Sigmoid colon (tissue), 7 donors: ENCODE data around the gene OTOF. TPM values are rescaled to one million over a fixed set of nuclear protein-coding genes. Genes with fewer than 3 reads are reported as not detected.

Source experiments
- DNase-seq: peaks from one replicate; pipeline ENCODE4 v3.0.0-alpha.2; 2019
- H3K27ac ChIP-seq, 4 donors: fragments of 200-600 bp; sonication (generic); one replicate each; pipeline ENCODE4 v1.5.1; 2016 to 2019; ENCODE audit warnings: mild to moderate bottlenecking in 1 of 4
- H3K27me3 ChIP-seq, 3 donors: fragments of 200-600 bp; sonication (generic); one replicate each; pipeline ENCODE4 v1.5.1; 2019; ENCODE audit warnings: mild to moderate bottlenecking in 1 of 3
- H3K36me3 ChIP-seq, 4 donors: fragments of 200-600 bp; sonication (generic); one replicate each; pipeline ENCODE4 v1.5.1; 2016 to 2019
- H3K4me1 ChIP-seq, 4 donors: fragments of 200-600 bp; sonication (generic); one replicate each; pipeline ENCODE4 v1.5.1; 2017 to 2019
- H3K4me3 ChIP-seq, 4 donors: fragments of 200-600 bp; sonication (generic); one replicate each; pipeline ENCODE4 v1.5.1; 2017 to 2019; ENCODE audit warnings: mild to moderate bottlenecking in 2 of 4, moderate library complexity in 1 of 4
- H3K9me3 ChIP-seq, 4 donors: fragments of 200-600 bp in 3 of 4; sonication (generic) in 3 of 4; one replicate each; pipeline versions ENCODE4 v1.5.1 to v1.6.1; 2013 to 2019
- EP300 ChIP-seq, 4 donors: sonication (generic); formaldehyde crosslinking; IDR thresholded peaks; one replicate each; pipeline ENCODE4 v1.6.1; 2017; ENCODE audit warnings: antibody characterized with exemption in 4 of 4
- POLR2A ChIP-seq, 2 donors: fragments of 450-650 bp; IDR thresholded peaks; one replicate each; pipeline ENCODE4 v1.6.1; 2016; ENCODE audit warnings: antibody characterized with exemption in 2 of 2, mild to moderate bottlenecking in 2 of 2, moderate library complexity in 2 of 2
- POLR2AphosphoS5 ChIP-seq, 4 donors: sonication (generic); formaldehyde crosslinking; IDR thresholded peaks; one replicate each; pipeline ENCODE4 v1.6.1; 2017; ENCODE audit warnings: antibody characterized with exemption in 4 of 4
- WGBS, 2 donors: extraction: QIAGEN DNeasy Blood & Tissue Kit; methylation state at CpG; one replicate each; pipeline ENCODE4 v1.1.7; 2013; 5-methylcytosine and 5-hydroxymethylcytosine counted together
- intact Hi-C: fragments of 100-400 bp; cut with DNase I; formaldehyde crosslinking; loops from one replicate; pipeline ENCODE4 v1.15.1; 2023
- polyA plus RNA-seq, 3 donors: library from polyadenylated mRNA; stranded (reverse); fragments of 200-250 nt; gene quantifications; one replicate each; pipeline ENCODE4 v1.2.3, GENCODE V29; 2013
- total RNA-seq, 4 donors: library from RNA; depleted of rRNA; stranded (reverse); fragments of >200 nt; gene quantifications; one replicate each; pipeline ENCODE4 v1.1.0, GENCODE V29; 2016
- TF ChIP-seq, protein P1 (sequence below), 4 experiments: fragments of 450-650 bp in 3 of 4; fragments of 200-600 bp in 1 of 4; IDR thresholded peaks; one replicate each; pipeline ENCODE4 v1.5.1; 2016 to 2019; ENCODE audit warnings: antibody characterized with exemption in 4 of 4, mild to moderate bottlenecking in 3 of 4, moderate library complexity in 2 of 4
- donor health status: healthy with polysubstance abuse.
- donor health status: Bipolar disorder and iron deficiency.
- donor health status: healthy.

Gene OTOF
- total and polyA plus RNA-seq, 7 donors = 0.32 to 0.71 TPM; not detected in 5

DNA sequence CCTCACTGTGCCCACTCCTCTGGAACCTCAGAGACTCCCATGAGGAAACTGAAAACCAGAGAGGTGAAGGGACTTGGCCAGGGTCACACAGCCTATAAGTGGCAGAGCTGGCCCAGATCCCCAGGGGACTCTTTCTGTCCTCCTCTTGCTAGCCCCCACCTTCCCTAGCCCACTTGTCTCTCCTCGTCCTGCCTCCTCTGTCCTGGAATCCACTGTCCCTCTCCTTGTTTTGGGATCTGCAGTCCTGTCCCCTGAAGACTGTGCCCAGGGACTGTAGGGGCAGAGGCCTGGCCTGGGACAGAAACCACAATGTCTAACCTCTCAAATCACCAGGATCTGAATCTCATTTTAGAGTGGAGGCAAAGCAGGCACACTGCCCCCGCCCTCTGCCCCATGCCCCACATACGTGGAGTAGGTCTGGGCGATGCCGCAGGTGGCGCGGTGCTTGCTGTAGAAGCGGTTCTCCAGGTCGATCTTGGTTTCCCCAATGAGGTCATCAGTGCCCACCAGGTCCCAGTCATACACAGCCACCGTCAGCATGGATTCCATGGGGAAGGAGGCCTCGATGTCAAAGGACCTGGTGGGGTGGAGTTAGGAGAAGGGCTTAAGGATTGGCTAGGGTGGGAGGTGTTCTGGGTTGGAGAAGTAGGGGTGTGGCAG is 12.5 kb downstream of the OTOF start:
- Histone ChIP-seq H3K36me3 (no peaks in the 10 kb centered on the region), H3K27me3 (no peaks in the 10 kb centered on the region), H3K4me1 (no peaks in the 10 kb centered on the region), H3K27ac (no peak overlapping the region), H3K4me3 (no peak overlapping the region), H3K9me3 (peaks cover 0 to 4% (median 2%) of the 10 kb centered on the region in 4 donors)
- DNase-seq = peak; percentile 50
- WGBS, 2 donors = 88 to 91% methylated on average over 11 of the region's 11 CpGs
- intact Hi-C loops = no loop called here
- TF ChIP-seq POLR2A (IDR thresholded peaks at IDR 0.05) = no peak
- no peak for TF ChIP-seq EP300 (IDR thresholded peaks at IDR 0.05)
- TF ChIP-seq POLR2AphosphoS5 (IDR thresholded peaks at IDR 0.05) = no peak
- TF ChIP-seq, protein P1, sequence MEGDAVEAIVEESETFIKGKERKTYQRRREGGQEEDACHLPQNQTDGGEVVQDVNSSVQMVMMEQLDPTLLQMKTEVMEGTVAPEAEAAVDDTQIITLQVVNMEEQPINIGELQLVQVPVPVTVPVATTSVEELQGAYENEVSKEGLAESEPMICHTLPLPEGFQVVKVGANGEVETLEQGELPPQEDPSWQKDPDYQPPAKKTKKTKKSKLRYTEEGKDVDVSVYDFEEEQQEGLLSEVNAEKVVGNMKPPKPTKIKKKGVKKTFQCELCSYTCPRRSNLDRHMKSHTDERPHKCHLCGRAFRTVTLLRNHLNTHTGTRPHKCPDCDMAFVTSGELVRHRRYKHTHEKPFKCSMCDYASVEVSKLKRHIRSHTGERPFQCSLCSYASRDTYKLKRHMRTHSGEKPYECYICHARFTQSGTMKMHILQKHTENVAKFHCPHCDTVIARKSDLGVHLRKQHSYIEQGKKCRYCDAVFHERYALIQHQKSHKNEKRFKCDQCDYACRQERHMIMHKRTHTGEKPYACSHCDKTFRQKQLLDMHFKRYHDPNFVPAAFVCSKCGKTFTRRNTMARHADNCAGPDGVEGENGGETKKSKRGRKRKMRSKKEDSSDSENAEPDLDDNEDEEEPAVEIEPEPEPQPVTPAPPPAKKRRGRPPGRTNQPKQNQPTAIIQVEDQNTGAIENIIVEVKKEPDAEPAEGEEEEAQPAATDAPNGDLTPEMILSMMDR (IDR thresholded peaks at IDR 0.05) = no peak

DNA sequence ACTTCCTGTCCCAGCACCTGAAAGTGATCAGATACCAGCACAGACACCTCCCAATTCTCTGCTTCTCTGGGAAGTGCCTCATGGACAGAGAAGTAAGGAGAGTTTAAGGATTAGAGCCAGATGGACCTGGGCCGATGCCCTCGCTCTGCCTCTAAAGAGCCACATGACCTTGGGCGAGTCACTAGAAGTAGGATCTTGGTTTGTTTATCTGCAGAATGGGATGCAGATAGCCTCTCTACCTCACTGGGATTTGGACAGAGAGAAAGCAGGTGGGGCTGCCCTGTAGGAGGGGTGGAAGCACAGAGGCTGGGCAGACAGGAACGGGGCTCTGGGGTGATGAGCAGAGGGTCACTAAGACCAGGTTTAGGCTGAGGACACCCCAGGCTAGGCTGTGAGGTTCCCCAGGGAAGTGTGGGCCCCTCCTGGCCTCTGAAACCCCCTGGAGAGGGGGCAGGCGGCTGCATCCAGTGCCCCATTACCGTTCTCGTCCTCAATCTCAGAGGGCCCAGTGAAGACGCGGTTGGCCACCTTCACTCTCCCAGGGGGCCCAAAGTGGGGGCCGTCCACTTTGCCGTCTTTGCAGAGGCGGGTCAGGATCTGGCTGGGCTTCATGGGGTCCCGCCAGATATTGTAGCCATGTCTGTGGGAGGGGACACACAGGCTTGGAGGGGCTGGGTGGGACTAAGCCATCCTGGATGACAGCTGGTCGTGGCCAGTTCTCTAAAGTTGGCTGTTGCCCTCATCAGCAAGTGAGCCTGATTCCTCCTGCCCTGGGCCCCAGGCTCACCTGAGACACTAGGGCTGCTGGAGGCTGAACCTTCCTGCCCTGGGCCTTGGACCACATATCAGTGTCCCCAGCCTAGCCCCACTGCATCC is 13.3 kb downstream of the OTOF start:
- no peak overlapping the region for H3K4me3 ChIP-seq
- no peaks in the 10 kb centered on the region for H3K4me1 ChIP-seq
- intact Hi-C loops = no loop called here
- TF ChIP-seq, protein P1 (IDR thresholded peaks at IDR 0.05) = no peak
- TF ChIP-seq POLR2A (IDR thresholded peaks at IDR 0.05) (no peak), POLR2AphosphoS5 (IDR thresholded peaks at IDR 0.05) (no peak), EP300 (IDR thresholded peaks at IDR 0.05) (no peak)
- H3K36me3 ChIP-seq = no peaks in the 10 kb centered on the region
- no peaks in the 10 kb centered on the region for H3K27me3 ChIP-seq
- DNase-seq = peak; percentile 54
- peaks cover 0 to 4% (median 2%) of the 10 kb centered on the region in 4 donors for H3K9me3 ChIP-seq
- no peak overlapping the region for H3K27ac ChIP-seq
- 86% methylated on average over 14 of the region's 14 CpGs for WGBS, 2 donors

DNA sequence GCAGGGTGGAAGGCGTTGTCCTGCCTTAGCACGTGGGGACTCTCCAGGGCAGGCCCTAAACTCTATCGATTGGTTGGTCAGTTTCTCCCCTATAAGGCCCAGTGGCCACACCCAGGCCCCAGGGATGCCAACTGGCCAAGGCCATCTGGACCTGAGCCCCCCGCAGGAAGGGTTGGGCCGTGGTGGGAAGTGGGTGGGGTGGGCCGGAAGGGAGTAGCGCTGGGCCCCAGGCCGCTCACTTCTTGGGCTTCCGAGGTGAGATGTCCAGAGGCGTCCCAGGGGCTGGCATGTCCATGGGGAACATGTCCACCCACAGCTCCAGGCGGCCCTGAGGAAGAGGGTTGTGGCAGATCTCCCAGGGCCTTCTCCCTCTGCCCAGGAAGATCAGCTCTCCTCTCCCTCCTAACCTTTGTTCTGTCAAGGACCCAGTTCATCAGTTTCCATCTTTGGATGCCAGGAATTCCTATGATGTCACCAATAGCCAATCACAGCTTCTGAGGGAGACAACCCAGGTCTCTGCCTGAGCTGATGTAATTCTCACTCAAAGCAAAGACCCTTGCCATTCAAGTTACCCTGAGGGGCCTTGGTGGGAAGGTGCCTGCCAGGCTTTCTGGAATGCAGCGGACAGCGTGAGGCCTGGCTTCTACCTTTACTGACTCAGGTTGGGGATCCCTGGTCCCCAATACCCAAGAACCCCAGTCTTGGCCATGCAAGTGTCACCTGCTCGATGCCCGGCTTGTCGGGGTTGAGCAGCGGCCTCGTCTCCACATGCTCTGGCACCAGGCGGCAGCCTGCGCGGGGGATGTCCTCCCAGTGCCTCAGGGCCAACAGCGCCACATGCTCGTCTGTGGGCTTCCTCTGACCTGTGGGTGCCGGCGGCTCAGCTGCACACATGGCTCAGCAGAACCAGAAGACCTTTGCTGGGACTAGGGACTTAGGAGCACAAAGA is 14.4 kb downstream of the OTOF start:
- WGBS, 2 donors = 92 to 93% methylated on average over 25 of the region's 25 CpGs
- TF ChIP-seq, protein P1 (IDR thresholded peaks at IDR 0.05) = no peak
- TF ChIP-seq POLR2A (IDR thresholded peaks at IDR 0.05) (no peak), POLR2AphosphoS5 (IDR thresholded peaks at IDR 0.05) (no peak), EP300 (IDR thresholded peaks at IDR 0.05) (no peak)
- Histone ChIP-seq H3K27ac (no peak overlapping the region), H3K36me3 (no peaks in the 10 kb centered on the region), H3K4me3 (no peak overlapping the region), H3K9me3 (no peaks in the 10 kb centered on the region), H3K4me1 (no peaks in the 10 kb centered on the region), H3K27me3 (no peaks in the 10 kb centered on the region)
- intact Hi-C loops = no loop called here
- no peak for DNase-seq

DNA sequence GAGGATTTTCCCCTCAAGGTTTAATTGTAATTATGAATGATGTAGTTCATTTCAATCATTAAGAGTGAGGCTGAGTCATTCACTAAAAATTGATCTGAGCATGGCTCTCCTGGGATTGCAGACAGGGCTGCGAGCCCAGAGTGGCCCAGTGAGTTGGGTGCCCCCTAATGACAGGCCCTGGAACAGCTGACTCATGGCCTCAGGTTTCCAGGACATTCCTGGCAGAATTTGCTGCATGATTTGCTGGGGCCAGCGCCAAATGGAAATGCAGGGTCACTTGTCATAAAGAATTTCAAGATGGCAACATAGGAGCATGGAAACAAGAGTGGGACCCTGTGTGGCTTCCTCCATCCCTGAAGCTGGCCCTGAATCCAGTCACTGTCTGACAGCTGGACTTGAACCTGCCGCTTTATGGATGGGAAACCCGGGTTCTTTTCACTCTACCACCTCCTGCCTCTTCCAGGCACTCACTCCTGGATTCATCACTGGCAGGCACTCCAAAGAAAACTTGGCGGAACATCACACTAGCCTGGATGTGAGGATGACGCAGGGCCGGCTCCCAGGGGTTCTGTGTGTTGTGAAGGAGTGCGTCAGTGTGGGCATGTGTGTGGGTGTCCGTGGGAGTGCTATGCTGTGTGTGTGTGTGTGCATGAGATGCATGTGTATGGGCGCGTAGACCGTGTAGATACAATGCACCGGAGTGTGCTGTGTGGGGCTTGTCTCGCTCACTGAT is 15.2 kb downstream of the OTOF start:
- 85 to 93% methylated on average over 14 of the region's 14 CpGs for WGBS, 2 donors
- no peaks in the 10 kb centered on the region for H3K9me3 ChIP-seq
- no peak overlapping the region for H3K4me3 ChIP-seq
- H3K4me1 ChIP-seq = no peaks in the 10 kb centered on the region
- H3K27ac ChIP-seq = no peak overlapping the region
- intact Hi-C loops = no loop called here
- DNase-seq = no peak
- H3K27me3 ChIP-seq = no peaks in the 10 kb centered on the region
- TF ChIP-seq EP300 (IDR thresholded peaks at IDR 0.05) (no peak), POLR2A (IDR thresholded peaks at IDR 0.05) (no peak), POLR2AphosphoS5 (IDR thresholded peaks at IDR 0.05) (no peak)
- TF ChIP-seq, protein P1 (IDR thresholded peaks at IDR 0.05) = no peak
- no peaks in the 10 kb centered on the region for H3K36me3 ChIP-seq
